ENCODE results near the gene WBP1.
A peak's percentile ranks its signal among the peaks of the same experiment; 100 is the strongest.

WBP1 gene

GRCh38 chr2:74495440-74495839 is 37.2 kb downstream of the WBP1 start:
- TF ChIP-seq, protein P1, sequence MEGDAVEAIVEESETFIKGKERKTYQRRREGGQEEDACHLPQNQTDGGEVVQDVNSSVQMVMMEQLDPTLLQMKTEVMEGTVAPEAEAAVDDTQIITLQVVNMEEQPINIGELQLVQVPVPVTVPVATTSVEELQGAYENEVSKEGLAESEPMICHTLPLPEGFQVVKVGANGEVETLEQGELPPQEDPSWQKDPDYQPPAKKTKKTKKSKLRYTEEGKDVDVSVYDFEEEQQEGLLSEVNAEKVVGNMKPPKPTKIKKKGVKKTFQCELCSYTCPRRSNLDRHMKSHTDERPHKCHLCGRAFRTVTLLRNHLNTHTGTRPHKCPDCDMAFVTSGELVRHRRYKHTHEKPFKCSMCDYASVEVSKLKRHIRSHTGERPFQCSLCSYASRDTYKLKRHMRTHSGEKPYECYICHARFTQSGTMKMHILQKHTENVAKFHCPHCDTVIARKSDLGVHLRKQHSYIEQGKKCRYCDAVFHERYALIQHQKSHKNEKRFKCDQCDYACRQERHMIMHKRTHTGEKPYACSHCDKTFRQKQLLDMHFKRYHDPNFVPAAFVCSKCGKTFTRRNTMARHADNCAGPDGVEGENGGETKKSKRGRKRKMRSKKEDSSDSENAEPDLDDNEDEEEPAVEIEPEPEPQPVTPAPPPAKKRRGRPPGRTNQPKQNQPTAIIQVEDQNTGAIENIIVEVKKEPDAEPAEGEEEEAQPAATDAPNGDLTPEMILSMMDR (IDR thresholded peaks at IDR 0.05; ENCODE audit: insufficient read depth, low read length, poor library complexity, severe bottlenecking) = no peak
- peaks cover 18% of the 10 kb centered on the region for H3K36me3 ChIP-seq (ENCODE audit: control insufficient read depth, insufficient read depth, low read length)
- no peak for DNase-seq (ENCODE audit: extremely low read depth, insufficient read length)
- peaks cover 2% of the 10 kb centered on the region for H3K27me3 ChIP-seq (replicated peaks; ENCODE audit: control insufficient read depth, insufficient read depth, low read length)
- H3K4me3 ChIP-seq (replicated peaks; ENCODE audit: low read depth, low read length) = no peak overlapping the region

DNA sequence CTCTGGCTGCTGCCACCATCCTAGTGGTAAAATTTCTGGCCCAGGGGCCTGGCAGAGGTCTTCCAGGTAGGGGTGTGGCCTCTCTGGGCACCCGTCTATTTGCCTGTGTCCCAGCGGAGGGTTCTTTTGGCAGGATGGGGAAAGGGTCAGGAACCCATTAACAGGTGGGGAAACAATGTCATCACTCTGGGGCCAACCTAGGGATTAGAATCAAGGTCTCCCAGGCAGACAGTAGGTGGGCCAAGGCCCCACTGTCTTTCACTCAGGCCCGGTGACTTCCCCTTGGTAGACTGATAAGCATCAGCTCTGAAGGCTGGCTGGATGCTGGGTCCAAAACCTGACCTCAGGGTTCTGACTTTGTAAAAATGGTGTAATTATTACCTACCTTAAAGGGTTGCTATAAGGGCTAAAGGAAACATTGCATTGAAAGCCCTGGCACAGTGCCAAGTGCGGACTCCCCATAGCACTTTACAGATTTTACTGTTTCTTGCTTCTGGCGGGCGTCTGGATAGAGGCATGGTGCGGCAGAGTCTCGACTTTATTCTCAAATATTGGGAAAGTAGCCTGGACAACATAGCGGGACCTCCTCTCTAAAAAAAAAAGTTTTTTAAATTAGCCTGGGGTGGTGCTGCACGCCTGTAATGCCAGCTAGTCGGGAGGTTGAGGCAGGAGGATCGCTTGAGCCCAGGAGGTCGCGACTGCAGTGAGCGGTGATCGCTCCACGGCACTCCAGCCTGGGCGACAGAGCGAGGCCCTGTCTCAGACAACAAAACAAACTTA is 38.9 kb downstream of the WBP1 start:
- Histone ChIP-seq H3K27me3 (replicated peaks; ENCODE audit: control insufficient read depth, insufficient read depth, low read length) (peaks cover 2% of the 10 kb centered on the region), H3K4me3 (replicated peaks; ENCODE audit: low read depth, low read length) (no peak overlapping the region), H3K36me3 (ENCODE audit: control insufficient read depth, insufficient read depth, low read length) (peaks cover 8% of the 10 kb centered on the region)
- DNase-seq (ENCODE audit: extremely low read depth, insufficient read length) = no peak
- TF ChIP-seq, protein P1 (IDR thresholded peaks at IDR 0.05; ENCODE audit: insufficient read depth, low read length, poor library complexity, severe bottlenecking) = no peak

GRCh38 chr2:74497777-74498499 is 39.7 kb downstream of the WBP1 start:
- TF ChIP-seq, protein P1 (IDR thresholded peaks at IDR 0.05; ENCODE audit: insufficient read depth, low read length, poor library complexity, severe bottlenecking) = no peak
- no peak for DNase-seq (ENCODE audit: extremely low read depth, insufficient read length)
- H3K36me3 ChIP-seq (ENCODE audit: control insufficient read depth, insufficient read depth, low read length) = peaks cover 3% of the 10 kb centered on the region; the same call in 1 of the 2 replicates
- H3K4me3 ChIP-seq (replicated peaks; ENCODE audit: low read depth, low read length) = peak overlapping the region; percentile 46
- peaks cover 2% of the 10 kb centered on the region for H3K27me3 ChIP-seq (replicated peaks; ENCODE audit: control insufficient read depth, insufficient read depth, low read length)

GRCh38 chr2:74498500-74499266 is 40.4 kb downstream of the WBP1 start:
- no peak for DNase-seq (ENCODE audit: extremely low read depth, insufficient read length)
- Histone ChIP-seq H3K36me3 (ENCODE audit: control insufficient read depth, insufficient read depth, low read length) (no peaks in the 10 kb centered on the region), H3K4me3 (replicated peaks; ENCODE audit: low read depth, low read length) (peak overlapping the region; percentile 46), H3K27me3 (replicated peaks; ENCODE audit: control insufficient read depth, insufficient read depth, low read length) (peaks cover 2% of the 10 kb centered on the region)
- TF ChIP-seq, protein P1 (IDR thresholded peaks at IDR 0.05; ENCODE audit: insufficient read depth, low read length, poor library complexity, severe bottlenecking) = no peak

GRCh38 chr2:74499267-74499939 is 41.2 kb downstream of the WBP1 start, which contains the start of gene LBX2:
TSS of gene LBX2 (minus strand) at chr2:74499603. CDS start at chr2:74499537, 66 bp downstream.
- peaks cover 2% of the 10 kb centered on the region for H3K27me3 ChIP-seq (replicated peaks; ENCODE audit: control insufficient read depth, insufficient read depth, low read length)

More at GRCh38 chr2:74499267-74499939, 41.2 kb downstream of the WBP1 start, which contains the start of gene LBX2:
- TF ChIP-seq, protein P1 (IDR thresholded peaks at IDR 0.05; ENCODE audit: insufficient read depth, low read length, poor library complexity, severe bottlenecking) = no peak
- Histone ChIP-seq H3K36me3 (ENCODE audit: control insufficient read depth, insufficient read depth, low read length) (no peaks in the 10 kb centered on the region), H3K4me3 (replicated peaks; ENCODE audit: low read depth, low read length) (peak within 1 kb of the TSS; percentile 46)
- DNase-seq (ENCODE audit: extremely low read depth, insufficient read length) = no peak

Data from GM06990 (cell line).